K562 (cell line): ENCODE measurements around the gene POLR1D. TPM values are rescaled to one million over a fixed set of nuclear protein-coding genes. Genes with fewer than 3 reads are reported as not detected.

Experiments used
- ATAC-seq: fragments of 200-7000 bp; cut with Tn5 transposase; 3 replicates; pipeline ENCODE4 v1.9.1; 2020; ENCODE audit warnings: moderate library complexity
- BruUV-seq: library from RNA; stranded (reverse); fragments of 400-500 nt; replicated peaks from 2 replicates; lab custom pipeline; 2021; lab: Mats Ljungman, UMichigan
- CTCF ChIA-PET: fragments of 300-600 bp; formaldehyde crosslinking; extraction: SDS; loops from one replicate; lab custom pipeline; 2021; ENCODE audit warnings: low intra/inter-chr PET ratio; lab: Yijun Ruan, JAX
- POLR2A ChIA-PET: fragments of 300-600, 350-650 bp; sonication (Branson Sonifier 250); formaldehyde crosslinking; extraction: SDS; loops from one replicate; lab custom pipeline; 2021; ENCODE audit warnings: antibody characterized with exemption, inconsistent platforms; lab: Yijun Ruan, JAX
- DNase-seq, 4 experiments: peaks; one replicate each; pipeline versions ENCODE4 v3.0.0 to v3.0.0-alpha.2; 2011 to 2018; ENCODE audit warnings: low spot score in 3 of 4, mixed read lengths in 3 of 4; ENCODE audit errors: extremely low read depth in 1 of 4
- FAIRE-seq: peaks from 2 replicates; lab custom pipeline; 2011; peaks lifted over from hg19 to GRCh38; lab: Jason Lieb, UNC
- H2AFZ ChIP-seq: 2 replicates; pipeline ENCODE4 v1.6.0; 2011; ENCODE audit warnings: low read depth, low read length, control low read depth, inconsistent platforms
- H3K27ac ChIP-seq: fragments of 200-600 bp; 3 replicates; pipeline ENCODE4 v1.8.0; 2011; ENCODE audit warnings: low read depth, mild to moderate bottlenecking, control low read depth, inconsistent platforms, low read length, moderate library complexity, mixed read lengths; ENCODE audit errors: extremely low read depth
- H3K27me3 ChIP-seq, 2 experiments: fragments of 300-600 bp in 1 of 2; 2 replicates in 1 of 2; 3 replicates in 1 of 2; pipeline versions ENCODE4 v1.6.0 to v1.8.0; 2011; ENCODE audit warnings: inconsistent platforms in 2 of 2, low read length in 2 of 2, mild to moderate bottlenecking in 1 of 2, mixed read lengths in 1 of 2, moderate library complexity in 1 of 2; ENCODE audit not compliant: control insufficient read depth in 2 of 2, insufficient read depth in 2 of 2
- H3K36me3 ChIP-seq: fragments of 300-600 bp; 3 replicates; pipeline ENCODE4 v1.8.0; 2011; ENCODE audit warnings: mild to moderate bottlenecking, low read length, inconsistent platforms; ENCODE audit not compliant: control insufficient read depth, insufficient read depth
- H3K4me1 ChIP-seq, 2 experiments: fragments of 200-600 bp in 1 of 2; replicated peaks in 1 of 2; 2 replicates in 1 of 2; 3 replicates in 1 of 2; pipeline versions ENCODE4 v1.5.1 to v1.8.0; 2011; ENCODE audit warnings: inconsistent platforms in 2 of 2, low read length in 2 of 2, mild to moderate bottlenecking in 1 of 2, mixed read lengths in 1 of 2, moderate library complexity in 1 of 2; ENCODE audit not compliant: control insufficient read depth in 2 of 2, insufficient read depth in 2 of 2
- H3K4me2 ChIP-seq: 2 replicates; pipeline ENCODE4 v1.6.1; 2011; ENCODE audit warnings: low read length, control low read depth, inconsistent platforms, mixed read lengths; ENCODE audit not compliant: insufficient read depth
- H3K4me3 ChIP-seq: fragments of 200-600 bp; sonication (generic), shearing (Covaris generic); 2 replicates; pipeline ENCODE4 v1.5.1; 2016; ENCODE audit warnings: control low read depth, inconsistent platforms
- H3K79me2 ChIP-seq: fragments of 200-600 bp; 3 replicates; pipeline ENCODE4 v1.8.0; 2011; ENCODE audit warnings: low read length, inconsistent platforms; ENCODE audit not compliant: control insufficient read depth, insufficient read depth
- H3K9ac ChIP-seq, 2 experiments: 2 replicates each; pipeline versions ENCODE4 v1.6.0 to v1.6.1; 2011; ENCODE audit warnings: low read depth in 2 of 2, low read length in 2 of 2, control low read depth in 1 of 2, inconsistent platforms in 1 of 2, mild to moderate bottlenecking in 1 of 2, mixed read lengths in 1 of 2; ENCODE audit not compliant: insufficient read depth in 1 of 2
- H3K9me1 ChIP-seq: one replicate; pipeline ENCODE4 v1.6.0; 2011; ENCODE audit warnings: inconsistent platforms, mild to moderate bottlenecking, low read length, moderate library complexity; ENCODE audit not compliant: control insufficient read depth, insufficient read depth
- H3K9me3 ChIP-seq: replicated peaks from 2 replicates; pipeline ENCODE4 v1.5.1; 2011; ENCODE audit warnings: low read depth, low read length, inconsistent platforms; ENCODE audit not compliant: control insufficient read depth, insufficient read depth
- H4K20me1 ChIP-seq: replicated peaks from 2 replicates; pipeline ENCODE4 v1.6.1; 2011; ENCODE audit warnings: low read length, inconsistent platforms, mixed read lengths; ENCODE audit not compliant: control insufficient read depth, insufficient read depth
- ARID4B ChIP-seq: sonication (generic); formaldehyde crosslinking; IDR thresholded peaks from 2 replicates; pipeline ENCODE4 v1.8.0; 2022; ENCODE audit warnings: mild to moderate bottlenecking, missing genetic modification reagents
- BCL6 ChIP-seq: fragments of 250-450 bp; sonication (Bioruptor Pico); IDR thresholded peaks from 2 replicates; pipeline ENCODE4 v1.4.0; 2020
- CAMTA2 ChIP-seq: fragments of 250-450 bp; sonication (Bioruptor Pico); conservative IDR thresholded peaks from 2 replicates; pipeline ENCODE4 v1.5.1; 2022
- CBFA2T3 ChIP-seq: fragments of 450-650 bp; IDR thresholded peaks from 2 replicates; pipeline ENCODE4 v1.6.1; 2017
- CHD1 ChIP-seq: fragments of 200-600 bp; sonication (generic); IDR thresholded peaks from one replicate; pipeline ENCODE4 v1.6.1; 2012; ENCODE audit warnings: mild to moderate bottlenecking, moderate library complexity, low read length, inconsistent platforms
- KLF13 ChIP-seq: fragments of 450-650 bp; IDR thresholded peaks from 2 replicates; pipeline ENCODE4 v1.6.1; 2016; ENCODE audit warnings: missing genetic modification characterization, low read depth, mild to moderate bottlenecking, missing compliant biosample characterization, moderate library complexity, borderline replicate concordance
- MIER1 ChIP-seq: fragments of 450-650 bp; IDR thresholded peaks from 2 replicates; pipeline ENCODE4 v1.6.1; 2016; ENCODE audit warnings: antibody characterized with exemption, mild to moderate bottlenecking, low read depth
- NFE2L1 ChIP-seq: fragments of 450-650 bp; IDR thresholded peaks from 2 replicates; pipeline ENCODE4 v1.6.1; 2016; ENCODE audit warnings: missing genetic modification characterization, low read depth, mild to moderate bottlenecking, missing compliant biosample characterization, moderate library complexity, borderline replicate concordance
- SMARCA4 ChIP-seq: fragments of 450-650 bp; IDR thresholded peaks from 2 replicates; pipeline ENCODE4 v1.6.1; 2016
- SMARCA5 ChIP-seq: fragments of 450-650 bp; IDR thresholded peaks from 2 replicates; pipeline ENCODE4 v1.6.1; 2016
- STAT6 ChIP-seq: sonication (generic); formaldehyde crosslinking; IDR thresholded peaks from 2 replicates; pipeline ENCODE4 v1.8.1; 2023; ENCODE audit warnings: mild to moderate bottlenecking, missing genetic modification reagents
- TOE1 ChIP-seq, 2 experiments: fragments of 450-650 bp in 1 of 2; sonication (generic) in 1 of 2; formaldehyde crosslinking in 1 of 2; IDR thresholded peaks; 2 replicates each; pipeline versions ENCODE4 v1.7.1 to v1.8.0; 2016 to 2022; ENCODE audit warnings: borderline replicate concordance in 2 of 2, mild to moderate bottlenecking in 2 of 2, antibody characterized with exemption in 1 of 2, inconsistent platforms in 1 of 2, low read depth in 1 of 2, missing genetic modification reagents in 1 of 2, moderate library complexity in 1 of 2
- ZNF224 ChIP-seq: sonication (generic); formaldehyde crosslinking; IDR thresholded peaks from 2 replicates; pipeline ENCODE4 v1.8.0; 2022; ENCODE audit warnings: mild to moderate bottlenecking, missing genetic modification reagents
- ZNF274 ChIP-seq: IDR thresholded peaks from 2 replicates; pipeline ENCODE4 v1.6.1; 2011; ENCODE audit warnings: low read depth, mild to moderate bottlenecking, low read length, moderate library complexity, borderline replicate concordance
- ZNF785 ChIP-seq: fragments of 250-450 bp; sonication (Bioruptor Pico); IDR thresholded peaks from 2 replicates; pipeline ENCODE4 v1.4.0; 2020; ENCODE audit warnings: mild to moderate bottlenecking
- in situ Hi-C: fragments of 300-500 bp; cut with MboI; formaldehyde crosslinking; loops from 4 replicates; pipeline ENCODE4 v1.15.0; 2018; ENCODE audit warnings: inconsistent platforms, mixed read lengths
- intact Hi-C: fragments of 100-400 bp; cut with micrococcal nuclease; formaldehyde crosslinking; loops from 2 replicates; pipeline ENCODE4 v1.14.2; 2022
- polyA plus RNA-seq, 8 experiments: library from polyadenylated mRNA; depleted of rRNA in 4 of 8; stranded (reverse) in 5 of 8; unstranded in 3 of 8; fragments of >200 nt; fragmentation: Nextera tagmentation in 2 of 8; fragmentation: Illumina TruSeq in 1 of 8; extraction: Ambion mirVana in 2 of 8; extraction: Trizol in 1 of 8; gene quantifications; 2 replicates each; pipeline versions ENCODE4 v1.2.1 to v1.2.3, GENCODE V29; 2011 to 2014; ENCODE audit warnings: inconsistent platforms in 1 of 8, missing spikeins in 1 of 8
- total RNA-seq, 7 experiments: library from RNA; depleted of rRNA in 6 of 7; stranded (reverse); fragments of >200 nt in 6 of 7; fragmentation: Illumina TruSeq in 2 of 7; extraction: Trizol in 2 of 7; gene quantifications; 2 replicates each; pipeline versions ENCODE4 v1.2.1 to v1.2.3, GENCODE V29; 2011 to 2021; ENCODE audit warnings: low replicate concordance in 1 of 7

POLR1D gene
- total and polyA plus RNA-seq, 9 of the 15 experiments (the other 6 are each of a cell fraction or from before 2014, with no cell fraction given) = 107 to 188 (median 145) TPM

- Histone ChIP-seq H3K27me3 (no peaks in the 10 kb centered on the region), H3K9ac (no peak overlapping the region), H2AFZ (no peak overlapping the region), H3K9me1 (no peaks in the 10 kb centered on the region), H3K9me3 (no peaks in the 10 kb centered on the region), H3K4me2 (no peak overlapping the region), H3K4me1 (no peaks in the 10 kb centered on the region; a peak in 1 of 5 replicates), H3K36me3 (peaks cover 3% of the 10 kb centered on the region; the same call in 1 of the 3 replicates), H3K79me2 (no peaks in the 10 kb centered on the region), H3K4me3 (no peak overlapping the region), H3K27ac (no peak overlapping the region), H4K20me1 (no peaks in the 10 kb centered on the region; the same call in 1 of the 2 replicates)
- CTCF ChIA-PET = no interaction called here
- FAIRE-seq (no peak), ATAC-seq (no peak), DNase-seq (no peak)
- in situ Hi-C loops = no loop called here
- BruUV-seq = no TSS peak
- intact Hi-C loops = no loop called here
- no peak for TF ChIP-seq BCL6 (CRISPR knock-in tag)
- no peak for TF ChIP-seq CAMTA2 (CRISPR knock-in tag)
- no peak for TF ChIP-seq ZNF785 (CRISPR knock-in tag)
- TF ChIP-seq CBFA2T3 = no peak
- TF ChIP-seq ZNF274 = no peak
- no peak for TF ChIP-seq TOE1 (IDR thresholded peaks at IDR 0.05; ENCODE audit: borderline replicate concordance)
- no peak for TF ChIP-seq TOE1 (CRISPR knock-in tag; IDR thresholded peaks at IDR 0.05; ENCODE audit: borderline replicate concordance, low read depth)
- no peak for TF ChIP-seq CHD1
- TF ChIP-seq SMARCA4 = no peak
- TF ChIP-seq STAT6 = no peak
- no peak for TF ChIP-seq ZNF224
- TF ChIP-seq SMARCA5 = no peak
- no peak for TF ChIP-seq MIER1
- no peak for TF ChIP-seq NFE2L1 (tag)
- no peak for TF ChIP-seq KLF13 (tag)
- no peak for TF ChIP-seq ARID4B (CRISPR knock-in tag)
- POLR2A ChIA-PET = interaction anchor here (1.4 kb wide), 1 partner anchor 12 kb away, joined by 3 read pairs; no protein-coding TSS in a partner anchor
These were observed 39.3 kb downstream of the POLR1D start for GRCh38 chr13:27661017-27661416.
